H1 (cell line): ENCODE measurements around the gene PTGDR2. TPM values are rescaled to one million over a fixed set of nuclear protein-coding genes. Genes with fewer than 3 reads are reported as not detected.

Source experiments
- CTCF ChIP-seq, 3 experiments: IDR thresholded peaks; 1 replicate in 2 of 3; 2 replicates in 1 of 3; pipeline versions ENCODE4 v1.5.1 to v1.6.1; 2011; ENCODE audit warnings: low read length in 3 of 3, mild to moderate bottlenecking in 3 of 3, inconsistent platforms in 2 of 3, low read depth in 1 of 3, moderate library complexity in 1 of 3; ENCODE audit not compliant: insufficient read depth in 1 of 3; ENCODE audit errors: control extremely low read depth in 1 of 3
- SRF ChIP-seq: IDR thresholded peaks from 2 replicates; pipeline ENCODE4 v1.6.1; 2011; ENCODE audit warnings: mild to moderate bottlenecking, low read depth, low read length, moderate library complexity
- polyA plus RNA-seq, 7 experiments: library from polyadenylated mRNA; depleted of rRNA in 3 of 7; stranded (reverse) in 5 of 7; unstranded in 2 of 7; fragments of >200 nt in 5 of 7; fragments of 200-250 nt in 2 of 7; gene quantifications; 1 replicate in 5 of 7; 2 replicates in 1 of 7; 4 replicates in 1 of 7; pipeline versions ENCODE4 v1.2.1 to v1.2.3, GENCODE V29; 2011 to 2013; ENCODE audit warnings: missing spikeins in 2 of 7, mixed read lengths in 2 of 7
- total RNA-seq: library from RNA; stranded (reverse); fragmentation: NEBNext Ultra II Directional; extraction: Animal tissue kit (Norgen Biotek cat#: 25700); gene quantifications from 2 replicates; pipeline ENCODE4 v1.2.1, GENCODE V29; 2021

PTGDR2 gene
- total and polyA plus RNA-seq, 2 of the 8 experiments (the other 6 are each of a cell fraction or from before 2014, with no cell fraction given), result 0.20 TPM; not detected in 1

- no peak for TF ChIP-seq CTCF (IDR thresholded peaks at IDR 0.05; ENCODE audit: control extremely low read depth in 1 of 3, insufficient read depth in 1 of 3, low read depth in 1 of 3, low read length in 3 of 3)
- TF ChIP-seq SRF, result no peak
Measured at GRCh38 chr11:60862171-60862570, 6.4 kb upstream of the PTGDR2 start (continued).
